ENCODE results near the gene PTER. TPM values are rescaled to one million over a fixed set of nuclear protein-coding genes. Genes with fewer than 3 reads are reported as not detected.

Gene PTER
- total RNA-seq, 1 donor from 2014 or later = 10.7 TPM

DNA sequence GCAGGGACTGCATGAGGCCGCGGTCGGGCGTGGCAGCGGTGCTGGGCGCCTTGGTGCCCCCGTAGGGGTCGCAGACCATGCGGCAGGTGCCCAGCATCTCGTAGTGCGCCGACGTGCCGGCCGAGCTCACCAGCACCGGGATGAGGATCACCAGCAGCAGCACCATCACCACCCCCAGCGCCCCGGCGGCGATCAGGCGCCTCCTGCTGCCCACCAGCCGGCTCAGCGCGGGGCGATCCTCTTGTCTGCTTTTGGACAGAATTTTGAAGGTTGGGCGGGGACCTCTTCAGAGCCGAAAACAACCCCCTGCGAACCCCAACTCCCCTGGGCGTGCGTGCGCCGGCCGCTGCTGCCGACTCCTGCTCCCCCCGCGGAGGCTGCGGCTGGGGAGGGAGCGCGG lies 84.1 kb downstream of the PTER start:
- Mint-ChIP-seq H3K4me1 (ENCODE audit: low read depth) (no peaks in the 10 kb centered on the region), H3K36me3 (ENCODE audit: low read depth) (no peaks in the 10 kb centered on the region), H3K27me3 (ENCODE audit: insufficient read depth) (peaks cover 50% of the 10 kb centered on the region), H3K4me3 (peak overlapping the region; percentile 19), H3K9me3 (no peaks in the 10 kb centered on the region), H3K27ac (no peak overlapping the region)
- intact Hi-C loops (cut with micrococcal nuclease) = loop anchor here (1.0 kb wide), 1 partner anchor 85 kb away; no protein-coding TSS in a partner anchor
- DNase-seq (ENCODE audit: low spot score) = peak; percentile 2

GRCh38 chr10:16521311-16522016 lies 84.7 kb downstream of the PTER start, which contains the start of gene C1QL3:
Gene C1QL3 (minus strand): TSS chr10:16521879. CDS start chr10:16521065, 814 bp downstream.
- H3K4me3 Mint-ChIP-seq = peak within 1 kb of the TSS; percentile 82
- H3K27ac Mint-ChIP-seq = no peak within 1 kb of the TSS
- H3K36me3 Mint-ChIP-seq (ENCODE audit: low read depth) = no peaks in the 10 kb centered on the region
- H3K4me1 Mint-ChIP-seq (ENCODE audit: low read depth) = no peaks in the 10 kb centered on the region
- intact Hi-C loops (cut with micrococcal nuclease) = loop anchor here (1.0 kb wide), 1 partner anchor 85 kb away; no protein-coding TSS in a partner anchor
- DNase-seq (ENCODE audit: low spot score) = peak; percentile 10
- no peaks in the 10 kb centered on the region for H3K9me3 Mint-ChIP-seq
- H3K27me3 Mint-ChIP-seq (ENCODE audit: insufficient read depth) = peaks cover 50% of the 10 kb centered on the region

DNA sequence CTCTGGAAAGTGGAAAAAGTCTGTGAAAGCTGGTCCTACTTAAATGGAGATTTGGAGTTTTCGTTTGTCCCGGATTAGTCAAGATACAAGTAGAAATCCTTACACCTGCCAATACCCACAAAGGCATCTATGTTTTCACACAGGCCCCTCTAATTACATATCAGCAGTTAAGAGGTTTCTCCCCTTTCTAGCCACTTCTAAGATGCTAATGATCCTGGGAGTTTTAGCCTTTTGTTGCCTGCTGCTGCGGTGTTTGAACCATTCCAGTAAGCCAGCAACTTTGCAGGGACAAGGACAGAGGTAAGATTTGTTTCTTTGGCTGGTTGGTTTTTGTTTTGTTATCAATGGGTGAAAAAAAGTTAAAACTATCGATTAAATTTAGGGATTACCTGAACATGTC lies 90.6 kb downstream of the PTER start:
- H3K27me3 Mint-ChIP-seq (ENCODE audit: insufficient read depth) = peaks cover 40% of the 10 kb centered on the region
- H3K4me1 Mint-ChIP-seq (ENCODE audit: low read depth) = no peaks in the 10 kb centered on the region
- intact Hi-C loops (cut with micrococcal nuclease) = no loop called here
- no peaks in the 10 kb centered on the region for H3K36me3 Mint-ChIP-seq (ENCODE audit: low read depth)
- no peak overlapping the region for H3K27ac Mint-ChIP-seq
- no peak overlapping the region for H3K4me3 Mint-ChIP-seq
- no peak for DNase-seq (ENCODE audit: low spot score)
- no peaks in the 10 kb centered on the region for H3K9me3 Mint-ChIP-seq

- H3K9me3 Mint-ChIP-seq = no peaks in the 10 kb centered on the region
- intact Hi-C loops (cut with micrococcal nuclease) = loop anchor here (10.0 kb wide), 1 partner anchor 335 kb away; no protein-coding TSS in a partner anchor
- no peak overlapping the region for H3K4me3 Mint-ChIP-seq
- no peak for DNase-seq (ENCODE audit: low spot score)
- peaks cover 21% of the 10 kb centered on the region for H3K27me3 Mint-ChIP-seq (ENCODE audit: insufficient read depth)
- no peaks in the 10 kb centered on the region for H3K4me1 Mint-ChIP-seq (ENCODE audit: low read depth)
- no peaks in the 10 kb centered on the region for H3K36me3 Mint-ChIP-seq (ENCODE audit: low read depth)
- no peak overlapping the region for H3K27ac Mint-ChIP-seq
These were observed 93.0 kb downstream of the PTER start for GRCh38 chr10:16529853-16530252.

DNA sequence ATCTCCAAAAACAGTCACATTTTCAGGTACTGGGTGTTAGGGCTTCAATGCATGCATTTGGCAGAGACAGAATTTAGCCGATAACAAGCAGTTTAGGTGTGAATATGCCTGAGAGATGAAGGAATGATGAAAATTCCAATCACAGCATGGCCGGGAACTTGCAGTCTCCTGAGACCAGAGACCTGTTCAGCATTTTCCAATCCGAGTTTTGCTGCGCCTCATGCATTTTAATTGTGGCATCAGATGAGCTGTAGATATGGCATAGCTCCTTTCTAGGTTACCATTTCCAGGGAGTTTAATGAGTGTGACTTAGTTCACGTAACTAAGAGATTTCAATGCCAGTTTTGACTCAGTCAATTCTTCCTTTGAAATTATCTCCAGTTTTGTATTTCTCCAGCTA lies 99.3 kb downstream of the PTER start:
- Mint-ChIP-seq H3K36me3 (ENCODE audit: low read depth) (no peaks in the 10 kb centered on the region), H3K27ac (no peak overlapping the region), H3K27me3 (ENCODE audit: insufficient read depth) (peaks cover 6% of the 10 kb centered on the region), H3K4me1 (ENCODE audit: low read depth) (no peaks in the 10 kb centered on the region), H3K9me3 (no peaks in the 10 kb centered on the region), H3K4me3 (no peak overlapping the region)
- intact Hi-C loops (cut with micrococcal nuclease) = loop anchor here (10.0 kb wide), 1 partner anchor 341 kb away; no protein-coding TSS in a partner anchor
- no peak for DNase-seq (ENCODE audit: low spot score)

DNA sequence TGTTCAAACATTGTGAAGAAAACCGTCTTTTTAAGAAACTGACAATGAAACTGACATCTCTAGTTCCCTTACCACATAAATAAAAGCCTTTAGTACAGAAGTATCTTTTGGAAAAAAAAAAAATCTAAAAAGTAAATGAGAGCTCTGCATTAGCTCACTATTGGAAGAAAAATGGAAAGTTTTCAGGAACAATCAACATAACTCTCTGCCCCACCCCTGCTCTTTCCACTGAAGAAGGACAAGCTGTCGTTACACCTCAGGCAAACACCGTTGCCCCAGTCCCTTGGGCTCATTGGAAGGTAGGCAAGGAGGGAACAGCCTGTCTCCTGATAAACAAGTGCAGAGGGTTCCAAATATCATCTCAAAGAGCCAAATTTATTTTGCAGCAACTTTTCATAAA lies 107.3 kb downstream of the PTER start:
- intact Hi-C loops (cut with micrococcal nuclease) = loop anchor here (10.0 kb wide), 1 partner anchor 231 kb away; no protein-coding TSS in a partner anchor

DNA sequence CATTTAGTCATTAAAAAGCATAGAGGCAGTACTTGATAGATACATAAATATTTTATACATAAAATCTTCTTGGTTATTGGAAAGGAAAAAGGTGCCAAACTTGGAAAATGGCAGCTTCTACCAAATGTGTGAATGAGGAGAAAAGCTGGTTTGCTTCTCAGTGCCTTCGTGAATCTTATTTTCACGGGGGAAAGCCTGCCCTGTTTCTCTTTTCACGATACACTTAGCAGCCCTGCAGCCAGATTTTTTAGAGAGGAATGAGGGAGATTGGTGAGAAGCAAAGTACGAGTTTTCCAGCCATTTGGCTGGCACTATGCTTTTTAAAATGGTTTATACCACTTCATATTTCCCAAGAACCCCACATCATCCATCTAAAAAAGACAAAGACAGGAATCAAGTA lies 107.8 kb downstream of the PTER start:
- Mint-ChIP-seq H3K27ac (no peak overlapping the region), H3K9me3 (no peaks in the 10 kb centered on the region), H3K4me3 (no peak overlapping the region), H3K36me3 (ENCODE audit: low read depth) (no peaks in the 10 kb centered on the region), H3K4me1 (ENCODE audit: low read depth) (peaks cover 7% of the 10 kb centered on the region), H3K27me3 (ENCODE audit: insufficient read depth) (peaks cover 6% of the 10 kb centered on the region)
- intact Hi-C loops (cut with micrococcal nuclease) = loop anchor here (10.0 kb wide), 1 partner anchor 230 kb away; no protein-coding TSS in a partner anchor
- DNase-seq (ENCODE audit: low spot score) = no peak

More for the DNA sequence above, 107.3 kb downstream of the PTER start:
- no peak overlapping the region for H3K4me3 Mint-ChIP-seq
- no peaks in the 10 kb centered on the region for H3K9me3 Mint-ChIP-seq
- H3K27me3 Mint-ChIP-seq (ENCODE audit: insufficient read depth) = peaks cover 8% of the 10 kb centered on the region
- DNase-seq (ENCODE audit: low spot score) = no peak
- no peaks in the 10 kb centered on the region for H3K36me3 Mint-ChIP-seq (ENCODE audit: low read depth)
- peaks cover 7% of the 10 kb centered on the region for H3K4me1 Mint-ChIP-seq (ENCODE audit: low read depth)
- H3K27ac Mint-ChIP-seq = no peak overlapping the region

DNA sequence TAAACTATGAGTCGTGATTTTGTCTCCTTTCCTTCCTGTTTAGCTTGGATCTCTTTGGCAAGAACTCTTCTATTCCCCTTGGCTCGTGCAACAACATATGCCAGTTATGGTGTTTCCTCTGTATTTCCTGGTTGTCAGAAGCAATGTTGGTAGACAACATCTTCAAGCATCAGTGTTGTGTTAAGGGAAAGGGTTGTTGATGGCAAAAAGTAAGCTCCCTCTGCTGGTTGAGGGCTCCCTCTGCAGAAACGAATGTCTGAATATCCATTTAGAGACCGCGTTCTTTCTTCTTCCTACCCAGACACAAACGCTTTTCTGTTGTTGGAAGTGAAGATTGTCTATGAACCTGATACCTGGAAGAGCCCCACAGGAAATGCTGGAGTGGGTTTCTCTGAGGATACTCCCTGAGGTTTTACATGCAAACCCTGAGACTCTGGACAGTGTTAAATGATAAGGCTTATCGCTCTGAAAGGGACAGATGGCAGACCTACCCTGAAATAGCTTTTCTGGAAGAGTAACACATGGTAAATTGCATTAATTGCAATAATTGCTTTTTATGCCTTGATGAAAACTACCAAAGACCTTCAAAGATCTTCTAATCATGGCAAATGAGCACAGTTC lies 108.4 kb downstream of the PTER start:
- H3K27me3 Mint-ChIP-seq (ENCODE audit: insufficient read depth) = peaks cover 5% of the 10 kb centered on the region
- no peak for DNase-seq (ENCODE audit: low spot score)
- intact Hi-C loops (cut with micrococcal nuclease) = loop anchor here (1.0 to 10.0 kb wide), 2 partner anchors 230 to 643 kb away; no protein-coding TSS in a partner anchor
- no peak overlapping the region for H3K27ac Mint-ChIP-seq
- H3K36me3 Mint-ChIP-seq (ENCODE audit: low read depth) = no peaks in the 10 kb centered on the region
- no peaks in the 10 kb centered on the region for H3K9me3 Mint-ChIP-seq
- peaks cover 7% of the 10 kb centered on the region for H3K4me1 Mint-ChIP-seq (ENCODE audit: low read depth)
- no peak overlapping the region for H3K4me3 Mint-ChIP-seq

- Mint-ChIP-seq H3K4me1 (ENCODE audit: low read depth) (peaks cover 7% of the 10 kb centered on the region), H3K27me3 (ENCODE audit: insufficient read depth) (peaks cover 2% of the 10 kb centered on the region), H3K36me3 (ENCODE audit: low read depth) (no peaks in the 10 kb centered on the region), H3K9me3 (no peaks in the 10 kb centered on the region), H3K4me3 (no peak overlapping the region), H3K27ac (no peak overlapping the region)
- no peak for DNase-seq (ENCODE audit: low spot score)
- intact Hi-C loops (cut with micrococcal nuclease) = loop anchor here (10.0 kb wide), 1 partner anchor 227 kb away; no protein-coding TSS in a partner anchor
These were observed 111.2 kb downstream of the PTER start for GRCh38 chr10:16547973-16548372.

- H3K9me3 Mint-ChIP-seq = no peaks in the 10 kb centered on the region
- H3K4me3 Mint-ChIP-seq = no peak overlapping the region
- no peak overlapping the region for H3K27ac Mint-ChIP-seq
- no peak for DNase-seq (ENCODE audit: low spot score)
- no peaks in the 10 kb centered on the region for H3K36me3 Mint-ChIP-seq (ENCODE audit: low read depth)
- intact Hi-C loops (cut with micrococcal nuclease) = no loop called here
- no peaks in the 10 kb centered on the region for H3K4me1 Mint-ChIP-seq (ENCODE audit: low read depth)
- H3K27me3 Mint-ChIP-seq (ENCODE audit: insufficient read depth) = peaks cover 21% of the 10 kb centered on the region
These were observed 122.5 kb downstream of the PTER start for GRCh38 chr10:16559236-16559773.

DNA sequence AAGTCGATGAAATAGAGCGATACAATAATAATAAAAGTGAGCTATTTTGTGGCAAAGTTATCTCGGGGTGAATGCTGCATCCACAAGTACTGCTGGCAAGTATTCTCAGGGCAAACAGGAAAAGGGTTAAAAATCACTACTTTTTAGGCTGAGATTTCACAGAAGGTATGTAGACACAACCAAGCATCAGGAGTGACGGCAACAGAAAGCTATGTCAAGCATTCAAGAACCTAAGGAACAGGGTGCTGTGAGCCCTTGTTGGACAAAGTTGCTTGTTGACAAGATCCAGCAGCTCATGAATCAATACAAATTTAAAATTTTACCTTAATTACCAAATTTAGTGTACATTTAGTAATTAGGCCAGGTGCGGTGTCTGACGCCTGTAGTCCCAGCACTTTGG lies 126.1 kb downstream of the PTER start:
- no peaks in the 10 kb centered on the region for H3K9me3 Mint-ChIP-seq
- no peaks in the 10 kb centered on the region for H3K36me3 Mint-ChIP-seq (ENCODE audit: low read depth)
- H3K27me3 Mint-ChIP-seq (ENCODE audit: insufficient read depth) = peaks cover 11% of the 10 kb centered on the region
- DNase-seq (ENCODE audit: low spot score) = no peak
- peaks cover 6% of the 10 kb centered on the region for H3K4me1 Mint-ChIP-seq (ENCODE audit: low read depth)
- H3K27ac Mint-ChIP-seq = no peak overlapping the region
- intact Hi-C loops (cut with micrococcal nuclease) = no loop called here
- H3K4me3 Mint-ChIP-seq = no peak overlapping the region
